Activated CD8-positive, alpha-beta memory T cell treated with anti-CD3 and anti-CD28 coated beads, Interleukin-2, amount 10 ng/mL, durations not matched to agents 7 days and 5 days (primary cell): ENCODE measurements around the gene ZFYVE28. TPM values are rescaled to one million over a fixed set of nuclear protein-coding genes. Genes with fewer than 3 reads are reported as not detected.
A peak's percentile ranks its signal among the peaks of the same experiment; 100 is the strongest.

Experiments
- ATAC-seq: fragments of 150-1000 bp; cut with Tn5 transposase; one replicate; pipeline ENCODE4 v1.10.0; 2021; ENCODE audit warnings: moderate library complexity
- CTCF ChIA-PET: fragments of 350-600 bp; sonication (Branson Sonifier 250); formaldehyde crosslinking; loops from one replicate; lab custom pipeline; 2021; ENCODE audit warnings: antibody characterized with exemption; lab: Charles Lee
- DNase-seq: peaks from one replicate; pipeline ENCODE4 v3.0.0-alpha.2; 2020
- H3K27ac Mint-ChIP-seq: one replicate; pipeline ENCODE4 v1.8.0; 2021; ENCODE audit warnings: mild to moderate bottlenecking, mixed read lengths
- H3K27me3 Mint-ChIP-seq: one replicate; pipeline ENCODE4 v1.8.0; 2021; ENCODE audit warnings: mixed read lengths
- H3K36me3 Mint-ChIP-seq: one replicate; pipeline ENCODE4 v1.8.0; 2021; ENCODE audit warnings: mild to moderate bottlenecking, mixed read lengths
- H3K4me1 Mint-ChIP-seq: one replicate; pipeline ENCODE4 v1.8.0; 2021; ENCODE audit warnings: mixed read lengths
- H3K4me3 Mint-ChIP-seq: one replicate; pipeline ENCODE4 v1.8.0; 2021; ENCODE audit warnings: mild to moderate bottlenecking, moderate library complexity, mixed read lengths
- H3K9me3 Mint-ChIP-seq: one replicate; pipeline ENCODE4 v1.8.0; 2022; ENCODE audit warnings: low read depth, mixed read lengths
- total RNA-seq, 2 experiments: library from RNA; stranded (reverse); gene quantifications; one replicate each; pipeline ENCODE4 v1.2.3, GENCODE V29; 2021

Gene ZFYVE28
- total RNA-seq, 2 experiments from 2014 or later = 12.5 to 30.3 TPM

- Mint-ChIP-seq H3K36me3 (no peaks in the 10 kb centered on the region), H3K27ac (no peak overlapping the region), H3K4me3 (no peak overlapping the region), H3K27me3 (no peaks in the 10 kb centered on the region), H3K9me3 (no peaks in the 10 kb centered on the region), H3K4me1 (peaks cover 3% of the 10 kb centered on the region)
- no peak for DNase-seq
- CTCF ChIA-PET = interaction anchor here (0.7 to 7.9 kb wide), 24 partner anchors 9 to 513 kb away, joined by 3 to 71 read pairs (median 6); partner anchors contain the start of genes CFAP99, HAUS3, POLN and RNF4
- no peak for ATAC-seq
Observed at GRCh38 chr4:2442175-2442993, 23.9 kb upstream of the ZFYVE28 start.

GRCh38 chr4:2441393-2442174, 23.1 kb upstream of the ZFYVE28 start:
- no peak overlapping the region for H3K4me3 Mint-ChIP-seq
- H3K27ac Mint-ChIP-seq = no peak overlapping the region
- CTCF ChIA-PET = interaction anchor here (0.6 to 7.9 kb wide), 27 partner anchors 9 to 514 kb away, joined by 3 to 71 read pairs (median 6); partner anchors contain the start of genes CFAP99, HAUS3, POLN and RNF4
- H3K4me1 Mint-ChIP-seq = peaks cover 3% of the 10 kb centered on the region
- H3K27me3 Mint-ChIP-seq = no peaks in the 10 kb centered on the region
- no peaks in the 10 kb centered on the region for H3K36me3 Mint-ChIP-seq
- ATAC-seq = peak; percentile 96
- H3K9me3 Mint-ChIP-seq = no peaks in the 10 kb centered on the region
- peak; percentile 88 for DNase-seq

DNA sequence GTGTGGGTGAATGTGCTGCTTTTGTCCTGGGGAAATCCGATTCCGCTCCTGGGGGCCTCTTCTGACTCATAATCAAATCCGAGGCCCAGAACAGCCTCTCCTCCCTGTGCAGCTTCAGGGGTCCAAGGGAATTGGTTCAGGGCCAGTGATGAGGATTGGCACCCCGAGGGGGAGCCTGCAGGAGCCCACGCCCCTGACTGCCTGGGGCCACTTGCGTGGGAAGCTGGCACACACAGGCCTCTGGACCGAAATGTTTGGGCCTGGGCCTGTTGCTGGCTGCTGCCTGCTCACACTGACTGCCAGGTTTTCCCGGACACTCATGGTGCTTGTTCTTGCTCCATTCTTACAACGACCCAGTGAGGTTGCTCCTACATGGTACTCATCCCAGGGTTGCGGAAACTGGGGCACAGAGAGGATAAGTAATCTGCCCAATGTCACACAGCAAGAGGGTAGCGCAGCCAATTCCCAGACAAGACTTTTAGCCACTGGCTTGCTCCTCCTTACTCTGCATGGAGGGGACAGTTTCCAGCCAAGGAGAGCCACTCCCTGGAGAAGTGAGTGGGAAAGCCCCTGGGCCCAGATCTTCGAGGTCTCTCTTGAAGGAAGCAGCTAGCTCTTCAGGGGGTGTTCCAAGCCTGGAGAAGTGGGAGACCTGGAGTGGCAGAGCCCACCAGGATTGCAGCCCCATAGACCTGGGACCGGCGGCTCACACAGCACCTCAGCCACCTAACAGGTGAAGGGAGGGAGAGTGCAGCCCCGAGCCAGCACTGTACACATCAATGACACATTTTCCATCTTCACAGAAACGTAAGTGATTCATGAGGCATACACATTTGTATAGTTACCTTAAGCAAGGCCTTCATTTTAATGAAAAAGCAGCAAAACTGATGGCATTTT, 20.6 kb upstream of the ZFYVE28 start:
- no peak overlapping the region for H3K4me3 Mint-ChIP-seq
- no peak for ATAC-seq
- no peaks in the 10 kb centered on the region for H3K9me3 Mint-ChIP-seq
- DNase-seq = no peak
- H3K27me3 Mint-ChIP-seq = no peaks in the 10 kb centered on the region
- peaks cover 3% of the 10 kb centered on the region for H3K4me1 Mint-ChIP-seq
- no peak overlapping the region for H3K27ac Mint-ChIP-seq
- CTCF ChIA-PET = interaction anchor here (1.2 to 7.9 kb wide), 2 partner anchors 16 to 220 kb away, joined by 4 to 71 read pairs; no protein-coding TSS in a partner anchor
- no peaks in the 10 kb centered on the region for H3K36me3 Mint-ChIP-seq

- Mint-ChIP-seq H3K4me3 (no peak overlapping the region), H3K36me3 (no peaks in the 10 kb centered on the region), H3K9me3 (no peaks in the 10 kb centered on the region), H3K4me1 (peaks cover 3% of the 10 kb centered on the region), H3K27me3 (no peaks in the 10 kb centered on the region), H3K27ac (no peak overlapping the region)
- ATAC-seq (no peak), DNase-seq (no peak)
- CTCF ChIA-PET = no interaction called here
Observed at GRCh38 chr4:2437475-2438215, 19.2 kb upstream of the ZFYVE28 start.

- Mint-ChIP-seq H3K4me3 (no peak overlapping the region), H3K4me1 (peaks cover 3% of the 10 kb centered on the region), H3K27me3 (no peaks in the 10 kb centered on the region), H3K9me3 (no peaks in the 10 kb centered on the region), H3K27ac (no peak overlapping the region), H3K36me3 (no peaks in the 10 kb centered on the region)
- ATAC-seq (no peak), DNase-seq (no peak)
- CTCF ChIA-PET = no interaction called here
Observed at GRCh38 chr4:2436761-2437474, 18.5 kb upstream of the ZFYVE28 start.

DNA sequence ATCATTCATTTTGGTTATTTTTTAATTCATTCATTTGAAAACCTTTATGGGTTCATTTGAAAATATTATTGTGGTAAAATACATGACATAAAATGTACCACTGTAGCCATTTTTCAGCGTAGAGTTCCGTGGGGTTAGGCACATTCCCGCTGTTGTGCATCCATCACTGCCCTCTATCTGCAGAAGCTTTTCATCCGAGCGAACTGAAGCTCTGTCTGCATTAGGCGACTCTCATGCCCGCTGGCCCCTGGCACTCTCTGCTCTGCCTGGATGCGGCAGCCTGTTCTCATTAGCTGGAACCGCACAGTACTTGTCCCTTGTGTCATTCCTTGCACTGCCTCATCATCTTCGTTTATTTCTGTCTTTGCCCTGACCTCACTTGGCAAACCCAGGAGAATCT, 17.9 kb upstream of the ZFYVE28 start:
- DNase-seq = no peak
- Mint-ChIP-seq H3K4me1 (no peaks in the 10 kb centered on the region), H3K4me3 (no peak overlapping the region), H3K27ac (no peak overlapping the region), H3K36me3 (no peaks in the 10 kb centered on the region), H3K27me3 (no peaks in the 10 kb centered on the region), H3K9me3 (no peaks in the 10 kb centered on the region)
- CTCF ChIA-PET = no interaction called here
- no peak for ATAC-seq

DNA sequence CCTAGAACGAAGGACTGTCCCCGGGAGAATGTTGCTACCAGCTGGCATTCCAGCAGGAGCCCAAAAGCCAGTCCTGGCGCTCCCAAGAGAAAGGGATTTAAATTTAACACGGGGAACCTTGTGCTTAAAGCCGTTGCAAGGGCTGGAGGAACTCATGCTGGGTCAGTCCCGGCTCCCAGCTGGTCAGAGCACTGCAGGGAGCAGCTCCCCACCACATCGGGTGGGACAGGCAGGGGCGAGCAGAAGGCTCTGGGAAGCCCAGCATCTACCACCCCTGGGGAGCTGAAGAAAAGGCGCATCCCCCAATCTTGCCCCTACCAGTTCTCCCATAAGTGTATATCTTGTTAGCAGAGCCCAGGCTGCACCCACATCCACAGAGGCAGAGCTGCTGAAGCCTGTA, 16.0 kb upstream of the ZFYVE28 start:
- Mint-ChIP-seq H3K36me3 (no peaks in the 10 kb centered on the region), H3K9me3 (no peaks in the 10 kb centered on the region), H3K4me3 (no peak overlapping the region), H3K4me1 (no peaks in the 10 kb centered on the region), H3K27me3 (no peaks in the 10 kb centered on the region), H3K27ac (no peak overlapping the region)
- no peak for ATAC-seq
- no peak for DNase-seq
- CTCF ChIA-PET = interaction anchor here (1.0 kb wide), 1 partner anchor 15 kb away, joined by 3 read pairs; no protein-coding TSS in a partner anchor

DNA sequence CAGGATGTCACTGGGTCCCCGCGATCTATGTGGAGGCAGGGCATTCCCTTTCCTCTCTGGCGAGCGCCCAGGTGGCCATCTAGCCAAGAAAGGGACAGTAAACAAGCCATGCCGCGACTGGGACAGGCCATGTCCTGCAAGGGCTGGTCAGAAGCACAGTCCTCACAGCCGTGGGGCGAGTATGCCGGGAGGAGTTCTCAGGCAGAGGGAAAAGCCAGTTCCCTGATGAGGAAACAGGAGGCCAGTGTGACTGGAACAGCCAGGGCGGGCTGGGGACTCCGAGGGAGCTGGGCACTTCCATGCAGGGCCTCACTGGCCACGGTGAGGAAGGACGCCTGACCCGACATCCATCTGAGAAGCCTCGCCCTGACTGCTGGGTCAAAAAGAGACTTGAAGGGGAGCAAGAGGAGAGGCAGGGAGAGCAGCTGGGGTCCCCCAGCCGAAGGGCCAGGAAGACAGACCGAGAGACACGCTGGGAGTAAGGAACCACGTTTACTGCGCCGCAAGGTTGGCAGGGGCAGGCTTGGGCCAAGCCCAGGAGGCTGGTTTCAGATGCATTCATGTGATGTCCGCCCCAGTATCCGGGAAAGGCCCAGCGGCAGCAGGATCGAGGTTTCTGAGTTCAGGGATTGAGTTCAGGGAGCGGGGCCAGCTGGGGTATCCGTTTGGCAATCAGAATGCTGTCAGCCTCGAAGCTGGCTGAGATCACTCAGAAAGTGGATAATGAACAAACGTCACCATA, 15.3 kb upstream of the ZFYVE28 start:
- ATAC-seq (no peak), DNase-seq (no peak)
- Mint-ChIP-seq H3K36me3 (no peaks in the 10 kb centered on the region), H3K4me1 (no peaks in the 10 kb centered on the region), H3K4me3 (no peak overlapping the region), H3K9me3 (no peaks in the 10 kb centered on the region), H3K27ac (no peak overlapping the region), H3K27me3 (no peaks in the 10 kb centered on the region)
- CTCF ChIA-PET = interaction anchor here (1.0 kb wide), 1 partner anchor 15 kb away, joined by 3 read pairs; no protein-coding TSS in a partner anchor

DNA sequence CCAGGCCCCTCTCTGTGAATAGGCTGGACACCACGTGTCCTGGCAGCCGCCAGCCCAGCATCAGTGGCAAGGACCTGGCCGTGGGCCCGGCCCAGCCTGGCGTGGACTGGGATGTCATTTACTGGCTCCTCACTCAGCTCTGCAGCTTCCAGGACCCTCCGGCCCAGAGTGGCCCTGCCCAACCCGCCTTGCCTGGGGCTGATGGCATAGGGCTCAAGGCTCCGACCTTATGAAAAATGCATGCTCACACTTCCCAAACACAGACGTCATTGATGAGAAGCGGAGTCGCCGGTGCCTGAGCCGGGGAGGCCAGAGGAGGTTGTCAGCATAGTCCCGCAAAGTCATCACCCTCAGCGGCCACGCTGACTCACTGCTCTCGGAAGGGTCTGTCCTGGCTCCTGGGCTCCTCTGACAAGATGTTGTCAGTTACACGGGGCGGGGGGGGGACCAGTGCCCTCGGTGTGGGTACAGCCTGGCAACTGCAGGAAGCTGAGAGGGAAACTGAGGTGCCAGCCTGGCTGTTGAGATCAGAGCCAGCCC, 14.6 kb upstream of the ZFYVE28 start:
- CTCF ChIA-PET = interaction anchor here (0.9 to 2.2 kb wide), 2 partner anchors 9 to 14 kb away, joined by 3 to 9 read pairs; partner anchors contain the start of gene CFAP99
- Mint-ChIP-seq H3K4me1 (no peaks in the 10 kb centered on the region), H3K27me3 (no peaks in the 10 kb centered on the region), H3K9me3 (no peaks in the 10 kb centered on the region), H3K36me3 (no peaks in the 10 kb centered on the region), H3K27ac (no peak overlapping the region), H3K4me3 (no peak overlapping the region)
- ATAC-seq (no peak), DNase-seq (no peak)

DNA sequence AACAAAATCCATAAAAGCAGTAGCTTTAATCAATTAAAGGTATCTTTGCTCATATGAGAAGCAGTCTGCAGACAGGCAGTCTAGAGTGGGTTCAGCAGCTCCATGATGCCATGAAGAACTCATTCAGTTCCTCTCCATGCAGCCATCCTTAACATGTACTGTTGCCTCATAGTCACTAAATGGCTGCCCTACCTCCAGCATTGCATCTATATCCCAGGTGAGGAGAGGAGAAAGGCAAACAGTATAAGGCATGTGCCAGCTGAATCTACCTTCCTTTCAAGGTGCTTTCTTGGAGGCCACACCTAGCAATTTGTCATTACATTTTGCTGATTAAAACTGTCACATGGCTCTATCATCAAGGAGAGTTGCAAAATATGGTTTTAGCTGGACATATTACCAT, 13.6 kb upstream of the ZFYVE28 start:
- Mint-ChIP-seq H3K4me1 (no peaks in the 10 kb centered on the region), H3K27me3 (no peaks in the 10 kb centered on the region), H3K4me3 (no peak overlapping the region), H3K27ac (no peak overlapping the region), H3K9me3 (no peaks in the 10 kb centered on the region), H3K36me3 (no peaks in the 10 kb centered on the region)
- no peak for ATAC-seq
- no peak for DNase-seq
- CTCF ChIA-PET = interaction anchor here (0.7 to 2.2 kb wide), 4 partner anchors 10 to 212 kb away, joined by 3 to 9 read pairs (median 4); partner anchors contain the start of gene CFAP99
